ENCODE measurements around the gene DAZAP1.

DAZAP1 gene

GRCh38 chr19:1432507-1432887, 25.1 kb downstream of the DAZAP1 start:
- in situ Hi-C loops (cut with MboI; ENCODE audit: low pct_unique_long_range_greater_than_20kb, low sequenced_read_pairs, unreplicated experiment) = no loop called here
- no peak for TF ChIP-seq CTCF (IDR thresholded peaks at IDR 0.05; ENCODE audit: extremely low read depth, insufficient read depth, missing control alignments)
- DNase-seq (ENCODE audit: low spot score) = no peak

- TF ChIP-seq CTCF (IDR thresholded peaks at IDR 0.05; ENCODE audit: extremely low read depth, insufficient read depth, missing control alignments) = no peak
- in situ Hi-C loops (cut with MboI; ENCODE audit: low pct_unique_long_range_greater_than_20kb, low sequenced_read_pairs, unreplicated experiment) = no loop called here
- no peak for DNase-seq (ENCODE audit: low spot score)
These were observed 26.0 kb downstream of the DAZAP1 start for GRCh38 chr19:1433119-1434039.

GRCh38 chr19:1434040-1434366, 26.6 kb downstream of the DAZAP1 start:
- no peak for TF ChIP-seq CTCF (IDR thresholded peaks at IDR 0.05; ENCODE audit: extremely low read depth, insufficient read depth, missing control alignments)
- in situ Hi-C loops (cut with MboI; ENCODE audit: low pct_unique_long_range_greater_than_20kb, low sequenced_read_pairs, unreplicated experiment) = no loop called here
- no peak for DNase-seq (ENCODE audit: low spot score)

- in situ Hi-C loops (cut with MboI; ENCODE audit: low pct_unique_long_range_greater_than_20kb, low sequenced_read_pairs, unreplicated experiment) = no loop called here
- no peak for TF ChIP-seq CTCF (IDR thresholded peaks at IDR 0.05; ENCODE audit: extremely low read depth, insufficient read depth, missing control alignments)
- DNase-seq (ENCODE audit: low spot score) = no peak
These were observed 27.2 kb downstream of the DAZAP1 start for GRCh38 chr19:1434577-1435060.

GRCh38 chr19:1435378-1435989, 28.1 kb downstream of the DAZAP1 start:
- TF ChIP-seq CTCF (IDR thresholded peaks at IDR 0.05; ENCODE audit: extremely low read depth, insufficient read depth, missing control alignments) = no peak
- DNase-seq (ENCODE audit: low spot score) = no peak
- in situ Hi-C loops (cut with MboI; ENCODE audit: low pct_unique_long_range_greater_than_20kb, low sequenced_read_pairs, unreplicated experiment) = no loop called here

- no peak for TF ChIP-seq CTCF (IDR thresholded peaks at IDR 0.05; ENCODE audit: extremely low read depth, insufficient read depth, missing control alignments)
- DNase-seq (ENCODE audit: low spot score) = no peak
- in situ Hi-C loops (cut with MboI; ENCODE audit: low pct_unique_long_range_greater_than_20kb, low sequenced_read_pairs, unreplicated experiment) = no loop called here
These were observed 30.2 kb downstream of the DAZAP1 start for GRCh38 chr19:1437609-1438008.

Data from GM13977 (cell line).